Heart right ventricle (tissue), 16 donors: Measurements from ENCODE around the gene SRGAP3. TPM values are rescaled to one million over a fixed set of nuclear protein-coding genes. Genes with fewer than 3 reads are reported as not detected.

Source experiments
- ATAC-seq, 8 donors: fragments of 200-7000 bp; cut with Tn5 transposase; one replicate each; pipeline ENCODE4 v1.9.1; 2020; ENCODE audit warnings: mild to moderate bottlenecking in 8 of 8, moderate library complexity in 8 of 8, moderate number of reproducible peaks in 1 of 8
- DNase-seq, 2 donors: peaks; one replicate each; pipeline ENCODE4 v3.0.0-alpha.2; 2020
- H3K27ac ChIP-seq, 10 donors: fragments of 200-600 bp; sonication (generic) in 2 of 10; one replicate each; pipeline versions ENCODE4 v1.5.0 to v1.8.0; 2020 to 2022; ENCODE audit warnings: mild to moderate bottlenecking in 3 of 10
- H3K27me3 ChIP-seq, 7 donors: fragments of 200-600 bp; one replicate each; pipeline ENCODE4 v1.8.0; 2021 to 2022; ENCODE audit warnings: mild to moderate bottlenecking in 2 of 7
- H3K36me3 ChIP-seq, 9 donors: fragments of 200-600 bp; sonication (generic) in 1 of 9; one replicate each; pipeline versions ENCODE4 v1.5.0 to v1.8.0; 2020 to 2022; ENCODE audit warnings: mild to moderate bottlenecking in 2 of 9
- H3K4me1 ChIP-seq, 9 donors: fragments of 200-600 bp; sonication (generic) in 1 of 9; one replicate each; pipeline versions ENCODE4 v1.5.0 to v1.8.0; 2020 to 2022; ENCODE audit warnings: mild to moderate bottlenecking in 4 of 9
- H3K4me3 ChIP-seq, 10 donors: fragments of 200-600 bp; sonication (generic) in 2 of 10; one replicate each; pipeline versions ENCODE4 v1.5.0 to v1.8.0; 2020 to 2022; ENCODE audit warnings: mild to moderate bottlenecking in 7 of 10, moderate library complexity in 2 of 10
- H3K9me3 ChIP-seq, 11 donors: fragments of 200-600 bp in 10 of 11; sonication (generic) in 2 of 11; one replicate each; pipeline versions ENCODE4 v1.5.0 to v1.8.0; 2013 to 2022; ENCODE audit warnings: mild to moderate bottlenecking in 2 of 11, control low read depth in 1 of 11, moderate library complexity in 1 of 11
- WGBS, 2 donors: extraction: QIAGEN DNeasy Blood & Tissue Kit; methylation state at CpG; one replicate each; pipeline ENCODE4 v1.1.7; 2013; ENCODE audit warnings: inconsistent platforms in 1 of 2; 5-methylcytosine and 5-hydroxymethylcytosine counted together
- intact Hi-C, 10 donors: fragments of 100-400 bp; cut with DNase I; formaldehyde crosslinking; loops; one replicate each; pipeline versions ENCODE4 v1.11.1 to v1.14.2; 2022
- polyA plus RNA-seq, 2 donors: library from polyadenylated mRNA; stranded (reverse); fragments of 200-250 nt; gene quantifications; one replicate each; pipeline ENCODE4 v1.2.3, GENCODE V29; 2013
- total RNA-seq, 10 donors: library from RNA; stranded (reverse); fragmentation: NEBNext Ultra II Directional in 3 of 10; extraction: Animal tissue kit (Norgen Biotek cat#: 25700) in 3 of 10; gene quantifications; one replicate each; pipeline versions ENCODE4 v1.2.1 to v1.2.4, GENCODE V29; 2021 to 2023
- TF ChIP-seq, protein P1 (sequence below), 9 donors: fragments of 200-600 bp; sonication (generic) in 2 of 9; IDR thresholded peaks; one replicate each; pipeline versions ENCODE4 v1.5.0 to v1.8.0; 2021 to 2022; ENCODE audit warnings: antibody characterized with exemption in 9 of 9, mild to moderate bottlenecking in 5 of 9, moderate library complexity in 1 of 9
- donor health status: Arrhythmogenic right ventricular cardiomyopathy.
- donor health status: ischemic (EF 13 %, LVEDD 7.1; RV severe dilation, severe dysfunction).
- donor health status: healthy with polysubstance abuse.
- donor health status: DM: no; HTN: yes; CAD: no.
- donor health status: DM: no; HTN: no; CAD: no.
- donor health status: ischemic (EF 25% LVEDD 6.9; RV normal size, moderate dysfunction).
- donor health status: ischemic (EF 25% LVEDD 5.7; RV mildly dilated, moderate dysfunction).
- donor health status: healthy.
- donor health status: DM: yes; HTN: yes; CAD: no.
- donor health status: Ischemic cardiomyopathy.
- donor health status: ischemic (EF 35%, LVEDD 5.7; RV mildly dilated, moderate dysfunction).
- donor health status: nonischemic (EF 11% LVEDD 7.7; RV severe dilation, severe dysfunction).
- donor health status: DM: yes; HTN: yes; CAD: no.
- donor health status: PGD.
- donor health status: ischemic (EF 29% LVEDD 5.4; RV normal size, mild dysfunction).
- donor health status: nonischemic (EF 23%, LVEDD 6.1; RV moderate dilation, normal function).

Gene SRGAP3
- total and polyA plus RNA-seq, 12 donors, result 0.67 to 16.1 (median 10.6) TPM

DNA sequence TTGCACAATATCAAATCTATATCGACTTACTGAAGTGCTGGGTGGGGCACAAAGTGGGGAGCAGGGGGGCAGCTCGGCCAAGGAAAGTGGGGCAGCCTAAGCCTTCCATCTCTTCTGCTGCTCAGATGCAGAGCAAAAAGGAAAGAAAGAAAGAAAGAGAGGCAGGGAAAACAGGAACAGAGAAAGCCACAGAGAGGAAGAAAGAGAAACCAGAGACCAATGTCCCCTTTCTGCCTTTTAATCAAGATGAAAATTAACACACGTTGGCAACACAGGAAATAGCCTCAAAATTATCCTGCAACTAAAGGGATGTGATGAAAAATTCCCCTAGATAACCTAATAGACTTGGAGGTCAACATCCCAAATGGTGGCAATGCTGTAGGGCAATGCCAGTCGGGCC is 214.0 kb downstream of the SRGAP3 start:
- Histone ChIP-seq H3K27me3 (no peaks in the 10 kb centered on the region), H3K27ac (no peak overlapping the region), H3K9me3 (no peaks in the 10 kb centered on the region), H3K4me1 (peaks cover 0 to 27% (median 23%) of the 10 kb centered on the region in 9 donors), H3K4me3 (no peak overlapping the region), H3K36me3 (no peaks in the 10 kb centered on the region)
- intact Hi-C loops, result no loop called here
- DNase-seq, result no peak
- ATAC-seq, result no peak
- 54 to 58% methylated on average over 4 of the region's 4 CpGs for WGBS, 2 donors
- TF ChIP-seq, protein P1, sequence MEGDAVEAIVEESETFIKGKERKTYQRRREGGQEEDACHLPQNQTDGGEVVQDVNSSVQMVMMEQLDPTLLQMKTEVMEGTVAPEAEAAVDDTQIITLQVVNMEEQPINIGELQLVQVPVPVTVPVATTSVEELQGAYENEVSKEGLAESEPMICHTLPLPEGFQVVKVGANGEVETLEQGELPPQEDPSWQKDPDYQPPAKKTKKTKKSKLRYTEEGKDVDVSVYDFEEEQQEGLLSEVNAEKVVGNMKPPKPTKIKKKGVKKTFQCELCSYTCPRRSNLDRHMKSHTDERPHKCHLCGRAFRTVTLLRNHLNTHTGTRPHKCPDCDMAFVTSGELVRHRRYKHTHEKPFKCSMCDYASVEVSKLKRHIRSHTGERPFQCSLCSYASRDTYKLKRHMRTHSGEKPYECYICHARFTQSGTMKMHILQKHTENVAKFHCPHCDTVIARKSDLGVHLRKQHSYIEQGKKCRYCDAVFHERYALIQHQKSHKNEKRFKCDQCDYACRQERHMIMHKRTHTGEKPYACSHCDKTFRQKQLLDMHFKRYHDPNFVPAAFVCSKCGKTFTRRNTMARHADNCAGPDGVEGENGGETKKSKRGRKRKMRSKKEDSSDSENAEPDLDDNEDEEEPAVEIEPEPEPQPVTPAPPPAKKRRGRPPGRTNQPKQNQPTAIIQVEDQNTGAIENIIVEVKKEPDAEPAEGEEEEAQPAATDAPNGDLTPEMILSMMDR (IDR thresholded peaks at IDR 0.05), result no peak

DNA sequence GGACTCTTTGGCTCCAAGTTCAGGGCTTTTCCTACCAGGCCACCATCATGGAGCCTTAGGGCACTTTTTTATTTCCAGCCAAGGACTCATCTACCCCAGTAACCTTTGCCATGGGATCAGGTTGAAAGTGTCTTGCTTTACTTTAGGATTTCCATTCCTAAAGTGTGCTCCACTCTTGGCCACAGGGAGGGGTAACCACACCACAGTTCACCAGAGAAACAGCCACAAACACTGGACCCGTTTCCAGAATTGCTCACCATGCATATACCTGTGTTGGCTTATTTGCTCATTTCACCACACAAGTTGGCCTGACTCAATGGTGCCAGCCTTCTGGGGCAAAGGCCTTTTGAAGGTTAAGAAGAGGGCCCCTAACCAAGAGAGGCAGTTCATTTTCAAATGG is 215.6 kb downstream of the SRGAP3 start:
- Histone ChIP-seq H3K27me3 (no peaks in the 10 kb centered on the region), H3K9me3 (no peaks in the 10 kb centered on the region), H3K4me1 (peaks cover 0 to 30% (median 24%) of the 10 kb centered on the region in 9 donors), H3K4me3 (no peak overlapping the region), H3K27ac (no peak overlapping the region), H3K36me3 (no peaks in the 10 kb centered on the region)
- WGBS, 2 donors, result 72 to 90% methylated on average over 1 of the region's 1 CpG
- TF ChIP-seq, protein P1 (IDR thresholded peaks at IDR 0.05), result no peak
- ATAC-seq (no peak), DNase-seq (no peak)
- intact Hi-C loops, result no loop called here

DNA sequence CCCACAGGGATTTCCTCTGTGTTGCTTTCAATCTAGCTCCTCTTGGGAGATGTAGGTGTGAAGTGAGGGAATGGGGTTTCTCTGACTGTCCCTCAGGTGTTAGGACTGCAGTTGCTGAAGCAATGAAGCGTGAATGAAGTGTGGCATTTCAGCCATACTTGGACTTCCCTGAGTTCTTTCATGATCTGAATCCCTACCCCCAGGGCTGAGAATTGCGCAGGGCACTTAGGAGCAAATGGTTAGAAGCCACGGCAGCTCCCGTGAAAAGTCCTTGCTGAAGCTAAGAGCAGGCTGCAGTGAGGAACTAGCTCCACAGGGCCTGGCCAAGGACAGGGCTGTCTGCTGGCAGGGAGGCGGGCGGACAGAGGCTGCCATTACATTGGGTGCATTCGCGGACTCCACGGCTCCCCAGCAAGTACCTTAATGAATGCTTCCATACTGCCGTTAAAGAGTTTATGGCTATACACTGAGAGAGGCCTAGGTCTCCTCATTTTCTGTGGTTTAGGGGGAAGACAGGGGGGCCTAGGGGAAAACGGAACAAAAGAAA is 217.1 kb downstream of the SRGAP3 start:
- intact Hi-C loops, result no loop called here
- H3K27me3 ChIP-seq, result no peaks in the 10 kb centered on the region
- no peak overlapping the region for H3K4me3 ChIP-seq
- ATAC-seq (no peak), DNase-seq (no peak)
- 96 to 97% methylated on average over 11 of the region's 11 CpGs for WGBS, 2 donors
- TF ChIP-seq, protein P1 (IDR thresholded peaks at IDR 0.05), result no peak
- peaks cover 7 to 40% (median 34%) of the 10 kb centered on the region in 9 donors for H3K4me1 ChIP-seq
- no peaks in the 10 kb centered on the region for H3K9me3 ChIP-seq
- H3K27ac ChIP-seq, result no peak overlapping the region
- H3K36me3 ChIP-seq, result no peaks in the 10 kb centered on the region

DNA sequence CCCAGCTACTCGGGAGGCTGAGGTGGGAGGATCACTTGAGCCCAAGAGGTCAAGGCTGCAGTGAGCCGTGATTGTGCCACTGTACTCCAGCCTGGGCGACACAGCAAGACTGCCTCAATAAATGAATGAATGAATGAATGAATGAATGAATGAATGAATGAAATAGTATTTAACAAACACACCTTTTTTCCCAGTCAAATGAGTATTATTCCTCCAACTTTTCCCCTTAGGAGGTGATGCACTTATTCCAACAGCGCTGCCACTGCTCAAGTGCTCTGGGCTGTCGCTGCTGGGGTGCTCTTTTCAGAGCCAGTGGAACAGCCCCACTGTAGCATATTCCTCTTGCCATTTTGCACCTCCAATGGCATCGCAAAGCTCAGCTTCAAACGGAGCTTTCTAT is 219.4 kb downstream of the SRGAP3 start:
- no peaks in the 10 kb centered on the region for H3K36me3 ChIP-seq
- TF ChIP-seq, protein P1 (IDR thresholded peaks at IDR 0.05), result no peak
- H3K27ac ChIP-seq, result no peak overlapping the region
- H3K9me3 ChIP-seq, result no peaks in the 10 kb centered on the region
- intact Hi-C loops, result no loop called here
- ATAC-seq (no peak), DNase-seq (no peak)
- peaks cover 7 to 31% (median 18%) of the 10 kb centered on the region in 9 donors for H3K4me1 ChIP-seq
- WGBS, 2 donors, result 95 to 97% methylated on average over 7 of the region's 7 CpGs
- no peak overlapping the region for H3K4me3 ChIP-seq
- no peaks in the 10 kb centered on the region for H3K27me3 ChIP-seq
